K562 (cell line): Measurements from ENCODE around the gene EIF2S3B.

ENCODE experiments used
- ATF3 ChIP-seq, 2 experiments: fragments of 450-650 bp in 1 of 2; sonication (generic) in 1 of 2; formaldehyde crosslinking in 1 of 2; IDR thresholded peaks in 1 of 2; conservative IDR thresholded peaks in 1 of 2; 2 replicates each; pipeline versions ENCODE4 v1.6.1 to v1.8.1; 2016 to 2023; ENCODE audit warnings: mild to moderate bottlenecking in 2 of 2, moderate library complexity in 2 of 2, inconsistent platforms in 1 of 2, missing genetic modification reagents in 1 of 2
- DMBX1 ChIP-seq: fragments of 250-450 bp; sonication (Bioruptor Pico); IDR thresholded peaks from 2 replicates; pipeline ENCODE4 v1.8.0; 2022; ENCODE audit warnings: inconsistent platforms, mild to moderate bottlenecking, moderate library complexity, borderline replicate concordance
- PCBP2 ChIP-seq: fragments of 200-400 bp; formaldehyde crosslinking; IDR thresholded peaks from 2 replicates; pipeline ENCODE4 v1.6.1; 2018; ENCODE audit warnings: low read length, low read depth, mild to moderate bottlenecking, moderate library complexity; ENCODE audit not compliant: poor library complexity, severe bottlenecking
- POLR2AphosphoS2 ChIP-seq: IDR thresholded peaks from 2 replicates; pipeline ENCODE4 v1.6.1; 2012; ENCODE audit warnings: low read length, improper control_type of control experiment
- POLR2AphosphoS5 ChIP-seq: IDR thresholded peaks from 2 replicates; pipeline ENCODE4 v1.6.1; 2011; ENCODE audit warnings: mild to moderate bottlenecking, low read depth, low read length, moderate library complexity; ENCODE audit not compliant: control insufficient read depth, insufficient read depth
- TF ChIP-seq, protein P1 (sequence below), 2 experiments: IDR thresholded peaks; 2 replicates each; pipeline ENCODE4 v1.6.1; 2011; ENCODE audit warnings: borderline replicate concordance in 1 of 2, control low read depth in 1 of 2, low read depth in 1 of 2, low read length in 1 of 2, mild to moderate bottlenecking in 1 of 2, mixed read lengths in 1 of 2, moderate library complexity in 1 of 2; ENCODE audit not compliant: insufficient read depth in 1 of 2, insufficient read length in 1 of 2, poor library complexity in 1 of 2, severe bottlenecking in 1 of 2; ENCODE audit errors: extremely low read depth in 1 of 2

DNA sequence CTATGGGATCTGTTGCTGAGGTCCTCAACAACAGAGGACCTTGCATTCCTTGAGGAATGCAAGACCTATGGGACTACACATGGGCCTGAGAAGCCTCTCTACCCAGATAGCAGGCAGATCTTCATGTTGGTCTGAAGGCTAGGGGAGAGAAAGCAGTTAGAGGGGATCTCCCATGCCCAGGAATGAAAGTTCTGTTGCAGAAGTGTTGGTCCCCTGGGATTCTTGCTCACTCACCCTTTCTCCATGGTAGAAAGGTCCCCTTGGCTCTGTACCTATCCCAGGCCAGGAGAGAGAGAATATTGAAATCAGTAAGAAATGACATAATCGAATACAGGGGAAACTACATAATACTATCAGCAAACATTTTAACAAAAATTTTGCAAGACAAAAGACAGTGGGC, 36.0 kb upstream of the EIF2S3B start:
- TF ChIP-seq POLR2AphosphoS2, result no peak
- TF ChIP-seq POLR2AphosphoS5, result no peak
- no peak for TF ChIP-seq ATF3 (IDR thresholded peaks at IDR 0.05)
- no peak for TF ChIP-seq ATF3 (CRISPR knock-in tag; conservative IDR thresholded peaks at IDR 0.05)
- TF ChIP-seq PCBP2, result no peak
- TF ChIP-seq, protein P1, sequence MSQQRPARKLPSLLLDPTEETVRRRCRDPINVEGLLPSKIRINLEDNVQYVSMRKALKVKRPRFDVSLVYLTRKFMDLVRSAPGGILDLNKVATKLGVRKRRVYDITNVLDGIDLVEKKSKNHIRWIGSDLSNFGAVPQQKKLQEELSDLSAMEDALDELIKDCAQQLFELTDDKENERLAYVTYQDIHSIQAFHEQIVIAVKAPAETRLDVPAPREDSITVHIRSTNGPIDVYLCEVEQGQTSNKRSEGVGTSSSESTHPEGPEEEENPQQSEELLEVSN (IDR thresholded peaks at IDR 0.05; ENCODE audit: borderline replicate concordance in 1 of 2, extremely low read depth in 1 of 2, insufficient read depth in 1 of 2, insufficient read length in 1 of 2, low read depth in 1 of 2, low read length in 1 of 2, poor library complexity in 1 of 2, severe bottlenecking in 1 of 2), result no peak
- no peak for TF ChIP-seq DMBX1 (CRISPR knock-in tag)
